HG03565 (cell line): ENCODE data around the gene CWF19L1.

Source experiments
- ATAC-seq: cut with Tn5 transposase; IDR thresholded peaks from one replicate; pipeline ENCODE4 v1.9.1; 2021; ENCODE audit warnings: mild to moderate bottlenecking, moderate library complexity; ENCODE audit not compliant: unreplicated experiment

The CWF19L1 gene

GRCh38 chr10:100182908-100183307 is 84.5 kb downstream of the CWF19L1 start:
- ATAC-seq, result no peak
